Measurements from ENCODE around the gene PNISR.
A peak's percentile ranks its signal among the peaks of the same experiment; 100 is the strongest.
"Not testable (repeated sequence)": the region's sequence is repeated elsewhere in the genome, so short reads cannot be mapped to it uniquely, and the experiment has no call there.

Gene PNISR

GRCh38 chr6:99424761-99425646 lies at the start of gene PNISR:
Gene PNISR (minus strand): TSS chr6:99425308. CDS start chr6:99414659, 10,649 bp downstream.
- DNase-seq (ENCODE audit: low read depth) = peak; percentile 70

DNA sequence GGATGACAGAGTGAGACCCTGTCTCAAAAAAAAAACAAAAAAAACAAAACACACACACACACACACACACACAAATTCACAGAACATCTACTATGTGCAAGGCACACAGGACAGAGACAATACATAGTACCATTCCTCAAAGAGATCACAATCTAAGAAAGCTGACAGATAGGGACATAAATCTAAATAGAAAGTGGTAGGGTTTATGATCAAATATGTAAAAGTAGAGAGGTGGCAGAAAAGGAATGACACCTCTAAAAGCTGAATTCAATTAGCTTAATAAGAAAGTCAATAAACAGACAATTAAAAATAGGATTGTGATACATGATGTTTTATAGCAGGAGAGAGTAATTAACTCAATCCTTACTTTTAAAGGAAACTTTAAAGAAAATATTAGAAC lies 48.6 kb upstream of the PNISR start:
- no peak for DNase-seq (ENCODE audit: low read depth)

GRCh38 chr6:99471638-99472037 lies 46.5 kb upstream of the PNISR start:
- DNase-seq (ENCODE audit: low read depth) = no peak

GRCh38 chr6:99467509-99468106 lies 42.5 kb upstream of the PNISR start:
- no peak for DNase-seq (ENCODE audit: low read depth)

DNA sequence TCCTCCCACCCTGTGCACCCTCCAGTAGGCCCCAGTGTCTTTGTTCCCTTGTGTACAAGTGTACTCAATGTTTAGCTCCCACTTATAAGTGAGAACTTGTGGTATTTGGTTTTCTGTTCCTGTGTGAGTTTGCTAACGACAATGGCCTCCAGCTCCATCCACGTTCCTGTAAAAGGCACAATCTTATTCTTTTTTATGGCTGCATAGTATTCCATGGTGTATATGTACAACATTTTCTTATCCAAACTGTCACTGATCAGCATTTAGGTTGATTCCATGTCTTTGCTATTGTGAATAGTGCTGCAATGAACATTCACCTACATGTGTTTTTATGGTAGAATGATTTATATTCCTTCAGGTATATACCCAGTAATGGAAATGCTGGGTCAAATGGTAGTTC lies 34.0 kb upstream of the PNISR start:
- not testable (repeated sequence) for DNase-seq (ENCODE audit: low read depth)

GRCh38 chr6:99458319-99458718 lies 33.2 kb upstream of the PNISR start:
- no peak for DNase-seq (ENCODE audit: low read depth)

- DNase-seq (ENCODE audit: low read depth) = no peak
These were observed 21.0 kb upstream of the PNISR start for GRCh38 chr6:99446076-99446475.

- no peak for DNase-seq (ENCODE audit: low read depth)
These were observed 9.8 kb upstream of the PNISR start for GRCh38 chr6:99434702-99435530.

GRCh38 chr6:99432877-99433276 lies 7.8 kb upstream of the PNISR start:
- no peak for DNase-seq (ENCODE audit: low read depth)

- no peak for DNase-seq (ENCODE audit: low read depth)
These were observed 6.8 kb upstream of the PNISR start for GRCh38 chr6:99431901-99432300.

- no peak for DNase-seq (ENCODE audit: low read depth)
These were observed 2.9 kb upstream of the PNISR start for GRCh38 chr6:99427988-99428387.

DNA sequence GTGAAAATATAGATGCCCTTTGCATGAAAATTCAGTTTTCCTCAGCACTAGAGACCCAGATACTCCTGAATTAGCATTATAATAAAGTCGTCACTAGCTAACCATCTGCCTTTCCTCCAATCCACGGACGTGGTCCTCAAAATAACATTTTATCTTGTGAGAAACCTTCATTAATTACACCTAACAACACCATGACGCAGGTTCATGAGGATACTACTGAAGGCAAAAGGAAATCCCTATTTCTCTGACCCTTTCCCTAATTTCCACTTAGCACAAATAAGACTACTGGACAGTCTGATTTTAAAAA lies 1.3 kb upstream of the PNISR start:
- no peak for DNase-seq (ENCODE audit: low read depth)

GRCh38 chr6:99425647-99426450 lies 741 bp upstream of the PNISR start:
- DNase-seq (ENCODE audit: low read depth) = peak; percentile 18

DNA sequence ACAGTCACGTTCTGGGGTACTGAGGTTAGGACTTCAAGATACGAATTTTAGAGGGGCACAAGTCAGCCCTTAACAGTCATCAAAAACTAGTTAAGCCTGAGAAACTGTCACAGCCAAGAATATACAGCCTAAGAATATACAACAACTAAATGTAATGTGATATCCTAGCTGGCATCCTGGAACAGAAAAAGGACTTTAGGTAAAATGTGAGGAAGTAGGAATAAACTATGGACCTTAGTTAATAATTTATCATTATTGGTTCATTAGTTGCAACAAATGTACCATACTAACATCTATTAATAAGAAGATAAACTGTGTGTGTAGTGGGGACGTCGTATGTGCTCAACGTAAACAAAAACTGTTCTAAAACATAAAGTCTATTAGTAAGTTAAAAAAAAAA lies 1.1 kb downstream of the PNISR start:
- DNase-seq (ENCODE audit: low read depth) = no peak

- DNase-seq (ENCODE audit: low read depth) = no peak
These were observed 2.2 kb downstream of the PNISR start for GRCh38 chr6:99422912-99423311.

DNA sequence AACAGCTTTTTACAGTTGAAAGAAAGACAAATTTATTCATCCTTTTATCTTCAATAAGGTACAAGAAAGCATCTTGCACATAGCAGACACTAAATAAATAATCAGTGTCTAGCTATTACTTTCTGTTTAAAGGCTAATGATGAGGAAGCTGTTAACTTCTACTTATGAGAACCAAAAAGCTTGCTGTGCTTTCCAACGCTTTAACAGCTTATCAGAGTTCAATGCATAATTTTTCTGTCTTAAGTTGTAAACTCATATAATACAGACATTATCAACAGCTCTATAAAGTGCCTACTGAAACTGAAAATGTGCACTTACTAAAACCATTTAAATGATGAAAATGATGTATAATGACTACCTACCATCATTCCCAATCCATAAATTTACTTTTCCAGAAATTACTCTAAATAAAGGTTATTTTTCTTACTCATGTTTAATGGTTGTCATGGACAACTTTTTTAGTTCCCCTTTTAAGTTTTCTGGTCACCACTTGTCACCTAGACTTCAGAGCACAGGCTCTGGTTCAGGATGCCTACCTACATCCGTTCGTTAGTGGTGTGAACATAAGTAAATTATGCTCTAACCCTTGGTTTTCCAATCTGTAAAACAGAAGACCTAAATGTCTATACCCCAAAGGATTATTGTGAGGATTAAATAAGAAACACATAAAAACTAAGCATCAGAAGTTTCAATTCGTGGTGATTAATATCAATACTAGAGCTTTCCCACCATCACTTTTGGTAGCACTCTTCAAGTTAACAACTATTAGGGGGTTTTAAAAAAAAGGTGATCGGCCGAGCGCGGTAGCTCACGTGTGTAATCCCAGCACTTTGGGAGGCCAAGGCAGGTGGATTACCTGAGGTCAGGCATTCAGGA lies 8.0 kb downstream of the PNISR start:
- DNase-seq (ENCODE audit: low read depth) = no peak

- DNase-seq (ENCODE audit: low read depth) = no peak
These were observed 8.9 kb downstream of the PNISR start for GRCh38 chr6:99416226-99416625.

- no peak for DNase-seq (ENCODE audit: low read depth)
These were observed 9.7 kb downstream of the PNISR start for GRCh38 chr6:99415446-99415845.

DNA sequence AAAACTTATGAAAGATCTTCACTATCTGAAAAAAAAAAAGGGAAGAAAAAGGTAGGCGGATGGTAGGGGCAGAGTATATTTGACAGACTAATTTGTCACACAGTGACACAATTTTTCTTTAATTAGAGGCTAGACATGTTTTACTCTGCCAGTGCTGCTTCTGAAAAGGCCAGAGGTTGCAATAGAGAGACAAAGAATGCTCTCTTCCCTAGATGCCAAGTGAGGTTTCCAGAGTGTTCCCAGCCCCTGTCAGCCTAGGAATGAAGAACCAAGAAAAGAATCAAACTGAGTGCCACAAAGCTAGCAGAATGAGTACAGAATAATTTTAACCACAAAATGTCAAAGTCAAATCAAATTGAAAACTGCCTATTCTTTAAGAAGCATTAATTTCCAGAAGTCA lies 13.0 kb downstream of the PNISR start:
- DNase-seq (ENCODE audit: low read depth) = no peak

DNA sequence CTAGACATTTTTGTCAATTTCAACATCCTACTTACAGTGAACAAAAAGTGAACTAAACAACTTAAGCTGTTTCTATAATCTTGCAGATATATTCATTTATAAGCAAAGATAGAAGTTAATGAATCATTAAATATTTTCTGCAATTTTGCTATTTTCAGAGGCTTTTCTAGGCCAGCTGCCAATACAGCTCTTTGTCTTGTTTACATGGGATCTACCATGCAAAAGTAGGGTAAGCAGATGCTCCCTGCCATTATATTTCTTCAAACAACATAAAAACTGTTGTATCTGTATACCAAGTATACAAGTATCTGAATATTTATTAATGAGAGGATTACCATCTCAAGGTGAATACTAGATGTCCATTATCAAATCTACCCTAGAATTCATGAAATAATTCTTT lies 15.4 kb downstream of the PNISR start:
- no peak for DNase-seq (ENCODE audit: low read depth)

- no peak for DNase-seq (ENCODE audit: low read depth)
These were observed 18.0 kb downstream of the PNISR start for GRCh38 chr6:99407076-99407475.

Data from activated T-helper 1 cell treated with Interleukin-2 at 50 U/mL for 16 hours (primary cell).